DND-41 (cell line): ENCODE data around the gene GLOD5.

Source experiments
- ATAC-seq: fragments of 200-7000 bp; cut with Tn5 transposase; 3 replicates; pipeline ENCODE4 v1.9.1; 2021; ENCODE audit warnings: low read depth; ENCODE audit not compliant: insufficient read depth
- DNase-seq: peaks from one replicate; pipeline ENCODE4 v3.0.0-alpha.2; 2020
- H2AFZ ChIP-seq: 2 replicates; pipeline ENCODE4 v1.6.0; 2012; ENCODE audit warnings: low read depth, low read length
- H3K27ac ChIP-seq: 2 replicates; pipeline ENCODE4 v1.5.1; 2012; ENCODE audit warnings: low read length, inconsistent platforms
- H3K27me3 ChIP-seq: fragments of 200-600 bp; sonication (generic); 2 replicates; pipeline ENCODE4 v1.6.0; 2012; ENCODE audit warnings: low read length, mild to moderate bottlenecking, inconsistent platforms; ENCODE audit not compliant: insufficient read depth, poor library complexity
- H3K36me3 ChIP-seq: 2 replicates; pipeline ENCODE4 v1.5.1; 2012; ENCODE audit warnings: low read length, inconsistent platforms; ENCODE audit not compliant: insufficient read depth
- H3K4me1 ChIP-seq: 2 replicates; pipeline ENCODE4 v1.5.1; 2012; ENCODE audit warnings: mild to moderate bottlenecking, low read length; ENCODE audit not compliant: insufficient read depth
- H3K4me2 ChIP-seq: 2 replicates; pipeline ENCODE4 v1.6.0; 2012; ENCODE audit warnings: mild to moderate bottlenecking, moderate library complexity, low read length, inconsistent platforms; ENCODE audit not compliant: insufficient read depth
- H3K4me3 ChIP-seq, 2 experiments: fragments of 200-600 bp in 1 of 2; shearing (Covaris generic) in 1 of 2; 2 replicates each; pipeline ENCODE4 v1.5.1; 2012 to 2016; ENCODE audit warnings: inconsistent platforms in 2 of 2, low read length in 2 of 2, mild to moderate bottlenecking in 2 of 2, low read depth in 1 of 2, moderate library complexity in 1 of 2
- H3K79me2 ChIP-seq: 2 replicates; pipeline ENCODE4 v1.6.0; 2012; ENCODE audit warnings: low read length, inconsistent platforms; ENCODE audit not compliant: insufficient read depth
- H3K9ac ChIP-seq: 2 replicates; pipeline ENCODE4 v1.6.0; 2012; ENCODE audit warnings: low read depth, mild to moderate bottlenecking, inconsistent platforms, low read length, moderate library complexity
- H3K9me3 ChIP-seq: 2 replicates; pipeline ENCODE4 v1.5.1; 2012; ENCODE audit warnings: low read length, moderate library complexity, mild to moderate bottlenecking, inconsistent platforms; ENCODE audit not compliant: insufficient read depth, severe bottlenecking
- H4K20me1 ChIP-seq: 2 replicates; pipeline ENCODE4 v1.6.0; 2012; ENCODE audit warnings: low read length; ENCODE audit not compliant: insufficient read depth
- CTCF ChIP-seq: IDR thresholded peaks from 2 replicates; pipeline ENCODE4 v1.5.1; 2012; ENCODE audit warnings: borderline replicate concordance, low read length, moderate library complexity, mild to moderate bottlenecking; ENCODE audit not compliant: poor library complexity, severe bottlenecking; ENCODE audit errors: extremely low read depth
- EZH2 ChIP-seq: IDR thresholded peaks from 3 replicates; pipeline ENCODE4 v1.6.1; 2012; ENCODE audit warnings: borderline replicate concordance, low read depth, mild to moderate bottlenecking, moderate library complexity, low read length, inconsistent platforms; ENCODE audit not compliant: severe bottlenecking

GLOD5 gene

GRCh38 chrX:48749182-48749581, 12.4 kb upstream of the GLOD5 start:
- Histone ChIP-seq H3K36me3 (no peaks in the 10 kb centered on the region), H3K27ac (no peak overlapping the region), H2AFZ (no peak overlapping the region), H3K9ac (no peak overlapping the region), H3K4me2 (no peak overlapping the region), H3K4me3 (no peak overlapping the region), H3K79me2 (no peaks in the 10 kb centered on the region), H3K9me3 (no peaks in the 10 kb centered on the region), H3K4me1 (no peaks in the 10 kb centered on the region), H4K20me1 (no peaks in the 10 kb centered on the region), H3K27me3 (no peaks in the 10 kb centered on the region)
- ATAC-seq: no peak
- TF ChIP-seq CTCF (no peak), EZH2 (no peak)
- DNase-seq: no peak

- Histone ChIP-seq H4K20me1 (no peaks in the 10 kb centered on the region), H2AFZ (no peak overlapping the region), H3K79me2 (no peaks in the 10 kb centered on the region), H3K27me3 (no peaks in the 10 kb centered on the region), H3K4me3 (no peak overlapping the region), H3K36me3 (no peaks in the 10 kb centered on the region), H3K4me1 (no peaks in the 10 kb centered on the region), H3K27ac (no peak overlapping the region), H3K4me2 (no peak overlapping the region), H3K9ac (no peak overlapping the region), H3K9me3 (no peaks in the 10 kb centered on the region)
- no peak for TF ChIP-seq CTCF
- no peak for TF ChIP-seq EZH2
- DNase-seq (no peak), ATAC-seq (no peak)
These were observed 10.2 kb upstream of the GLOD5 start for GRCh38 chrX:48751343-48751742.

GRCh38 chrX:48752498-48752897, 9.0 kb upstream of the GLOD5 start:
- no peaks in the 10 kb centered on the region for H3K27me3 ChIP-seq
- no peak for TF ChIP-seq EZH2
- TF ChIP-seq CTCF: no peak
- H4K20me1 ChIP-seq: no peaks in the 10 kb centered on the region
- no peaks in the 10 kb centered on the region for H3K36me3 ChIP-seq
- DNase-seq (no peak), ATAC-seq (no peak)
- no peaks in the 10 kb centered on the region for H3K9me3 ChIP-seq
- no peak overlapping the region for H2AFZ ChIP-seq
- H3K79me2 ChIP-seq: no peaks in the 10 kb centered on the region
- no peak overlapping the region for H3K4me2 ChIP-seq
- no peak overlapping the region for H3K27ac ChIP-seq
- no peak overlapping the region for H3K4me3 ChIP-seq
- no peak overlapping the region for H3K9ac ChIP-seq
- no peaks in the 10 kb centered on the region for H3K4me1 ChIP-seq

GRCh38 chrX:48753708-48754228, 7.8 kb upstream of the GLOD5 start:
- H3K27ac ChIP-seq: no peak overlapping the region
- H3K36me3 ChIP-seq: no peaks in the 10 kb centered on the region
- H3K79me2 ChIP-seq: no peaks in the 10 kb centered on the region
- no peaks in the 10 kb centered on the region for H3K27me3 ChIP-seq
- no peak for ATAC-seq
- no peak for TF ChIP-seq EZH2
- TF ChIP-seq CTCF: no peak
- no peak for DNase-seq
- H3K4me1 ChIP-seq: no peaks in the 10 kb centered on the region
- no peaks in the 10 kb centered on the region for H4K20me1 ChIP-seq
- H3K9me3 ChIP-seq: no peaks in the 10 kb centered on the region
- no peak overlapping the region for H2AFZ ChIP-seq
- H3K4me3 ChIP-seq: no peak overlapping the region
- no peak overlapping the region for H3K9ac ChIP-seq
- no peak overlapping the region for H3K4me2 ChIP-seq
